Skeletal muscle cell (primary cell): ENCODE results near the gene ANKS1A.

ENCODE experiments used
- DNase-seq: peaks from one replicate; pipeline ENCODE4 v3.0.0-alpha.2; 2010; ENCODE audit warnings: low read depth
- H3K4me3 ChIP-seq: 2 replicates; pipeline ENCODE4 v1.5.1; 2011; ENCODE audit warnings: low read depth, mild to moderate bottlenecking, control low read depth, low read length, moderate library complexity

ANKS1A gene

DNA sequence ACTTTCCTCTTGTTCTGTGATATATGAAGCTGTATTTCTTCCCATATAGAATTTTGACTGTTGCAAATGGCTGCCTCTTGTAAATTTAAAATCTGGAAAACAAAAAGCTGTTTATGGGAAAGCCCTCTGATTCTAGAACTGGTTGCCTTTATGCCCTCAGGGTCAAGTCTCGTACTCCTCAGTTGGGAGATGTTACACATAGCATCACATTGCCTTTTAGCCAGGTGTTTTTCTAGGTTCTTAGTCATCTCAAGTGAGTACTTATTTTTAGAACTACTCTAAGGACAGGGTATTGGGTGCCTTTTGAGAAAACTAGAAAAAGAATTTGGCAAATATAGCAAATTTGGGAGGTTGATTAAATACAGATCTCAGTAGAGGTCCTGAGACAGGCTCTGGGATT, 58.5 kb downstream of the ANKS1A start:
- no peak overlapping the region for H3K4me3 ChIP-seq
- no peak for DNase-seq

DNA sequence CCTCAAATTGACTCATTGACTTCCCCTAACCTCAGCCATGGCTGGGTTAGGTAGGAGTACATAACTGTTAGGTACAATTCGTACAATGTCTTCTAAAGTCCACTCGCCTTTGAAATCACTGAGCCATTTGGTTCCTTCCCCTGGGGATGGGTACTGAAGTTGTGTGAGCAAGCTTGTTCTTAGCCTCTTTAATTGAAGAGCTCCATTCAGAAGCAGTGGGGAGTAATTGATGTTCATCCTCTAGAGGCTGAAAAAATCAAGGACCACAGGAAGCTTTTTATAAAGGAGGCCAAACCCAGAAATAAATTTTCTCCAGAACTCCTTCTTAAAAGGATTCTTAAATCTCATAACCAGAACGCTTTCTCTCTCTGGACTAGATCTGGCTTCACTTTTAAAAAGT, 60.6 kb downstream of the ANKS1A start:
- no peak overlapping the region for H3K4me3 ChIP-seq
- DNase-seq: no peak

GRCh38 chr6:34950849-34951248, 61.8 kb downstream of the ANKS1A start:
- H3K4me3 ChIP-seq: no peak overlapping the region
- no peak for DNase-seq

DNA sequence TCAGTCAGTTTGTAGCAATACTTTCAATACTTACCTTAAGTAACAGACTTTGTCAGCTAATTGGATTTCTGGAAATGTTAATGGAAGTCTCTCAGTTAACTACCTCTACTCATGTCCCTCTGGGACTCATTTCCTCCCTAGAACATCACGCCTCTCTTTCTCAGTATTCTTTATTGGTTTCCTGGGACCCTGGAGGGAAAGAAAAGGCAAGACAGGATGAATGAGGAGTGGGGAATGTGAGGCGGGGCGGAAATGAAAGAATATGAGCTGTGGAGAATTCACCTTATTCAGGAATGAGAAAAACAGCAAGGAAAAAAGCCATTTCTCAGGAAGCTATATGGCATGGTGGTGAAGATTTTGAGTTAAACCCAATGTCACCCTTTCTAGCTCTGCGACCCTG, 62.7 kb downstream of the ANKS1A start:
- no peak overlapping the region for H3K4me3 ChIP-seq
- no peak for DNase-seq

GRCh38 chr6:34953061-34954025, 64.3 kb downstream of the ANKS1A start:
- DNase-seq: peak; percentile 52
- H3K4me3 ChIP-seq: no peak overlapping the region

DNA sequence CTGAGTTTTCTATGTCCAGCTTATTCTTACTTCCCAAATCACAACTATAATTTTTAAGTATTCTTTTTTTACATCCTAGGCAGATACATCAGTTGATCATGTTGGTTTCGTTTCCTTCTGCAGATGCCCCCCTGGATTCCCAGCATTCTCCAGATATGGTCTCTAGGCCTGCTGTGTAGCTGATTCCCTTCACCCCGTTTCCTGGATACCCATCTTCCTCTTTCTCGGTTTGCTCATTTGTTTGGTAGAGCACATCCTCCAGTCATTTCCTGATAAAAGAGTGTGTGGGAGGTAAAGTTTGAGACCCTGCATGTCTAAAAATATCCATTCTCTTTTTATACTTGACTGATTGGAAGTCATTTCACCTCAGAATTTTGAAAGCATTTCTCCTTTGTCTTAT, 66.4 kb downstream of the ANKS1A start:
- H3K4me3 ChIP-seq: no peak overlapping the region
- DNase-seq: no peak

- H3K4me3 ChIP-seq: no peak overlapping the region
- DNase-seq: no peak
Observed at GRCh38 chr6:34957231-34957783, 68.3 kb downstream of the ANKS1A start.

- H3K4me3 ChIP-seq: no peak overlapping the region
- DNase-seq: no peak
Observed at GRCh38 chr6:34958734-34959133, 69.7 kb downstream of the ANKS1A start.

GRCh38 chr6:34959224-34959623, 70.2 kb downstream of the ANKS1A start:
- no peak for DNase-seq

DNA sequence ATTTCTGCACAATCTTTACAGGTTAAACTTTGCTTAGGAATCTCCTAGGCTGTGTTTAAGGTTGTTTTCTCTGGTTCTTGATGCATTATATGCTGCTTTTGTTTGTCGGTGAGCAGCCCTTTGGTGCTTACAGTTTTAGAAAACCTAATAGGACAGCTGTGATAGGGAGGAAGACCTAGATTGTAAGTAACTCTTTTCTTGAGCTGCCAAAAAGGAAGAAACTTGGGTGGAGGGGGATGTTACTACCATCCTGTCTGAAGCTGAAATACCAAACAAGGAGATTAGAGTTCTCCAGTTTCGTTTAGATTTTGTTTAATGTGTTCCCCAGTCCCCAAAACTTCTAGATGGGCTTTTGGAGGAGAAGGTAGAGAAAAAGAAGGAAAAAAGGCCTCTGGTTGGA, 72.0 kb downstream of the ANKS1A start:
- H3K4me3 ChIP-seq: no peak overlapping the region
- DNase-seq: no peak

More at GRCh38 chr6:34959224-34959623, 70.2 kb downstream of the ANKS1A start:
- H3K4me3 ChIP-seq: no peak overlapping the region

DNA sequence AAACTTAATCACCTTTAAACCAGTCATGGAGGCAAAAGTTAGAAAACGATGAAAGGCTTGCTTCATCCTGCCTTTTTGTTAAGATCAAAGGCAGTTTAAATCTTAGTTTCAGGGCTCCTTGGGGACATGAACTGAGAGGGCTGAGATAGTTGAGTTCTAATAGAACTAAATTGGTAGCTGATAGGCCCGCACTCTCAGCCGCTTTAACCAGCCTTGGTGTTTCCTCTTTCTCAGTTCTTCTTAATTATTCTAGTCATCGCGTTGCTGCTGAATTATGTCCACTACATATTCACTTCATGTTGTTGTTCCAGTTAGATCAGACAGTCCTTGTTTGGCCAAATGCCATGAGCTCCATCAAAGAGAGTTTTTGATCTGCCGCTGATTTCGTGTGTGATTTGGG, 72.5 kb downstream of the ANKS1A start:
- no peak for DNase-seq

GRCh38 chr6:34964564-34964963, 75.5 kb downstream of the ANKS1A start:
- no peak for DNase-seq

More for the DNA sequence above, 72.5 kb downstream of the ANKS1A start:
- H3K4me3 ChIP-seq: no peak overlapping the region

DNA sequence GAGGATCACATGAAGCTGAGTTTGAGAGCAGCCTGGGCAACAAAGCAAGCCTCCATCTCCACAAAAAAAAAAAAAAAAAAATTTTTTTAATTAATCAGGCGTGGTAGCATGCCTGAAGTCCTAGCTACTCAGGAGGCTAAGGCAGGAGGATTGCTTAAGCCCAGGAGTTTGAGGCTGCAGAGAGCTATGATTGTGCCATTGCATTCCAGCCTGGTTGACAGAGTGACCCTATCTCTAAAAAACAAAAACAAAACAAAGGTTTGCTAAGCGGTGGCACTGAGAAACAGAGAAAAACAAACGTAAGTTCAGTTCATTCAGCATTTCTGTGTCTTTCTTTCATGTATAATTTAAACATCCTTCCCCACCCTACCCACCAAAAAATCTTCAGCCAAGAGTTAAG, 78.4 kb downstream of the ANKS1A start:
- no peak overlapping the region for H3K4me3 ChIP-seq
- no peak for DNase-seq

More at GRCh38 chr6:34964564-34964963, 75.5 kb downstream of the ANKS1A start:
- H3K4me3 ChIP-seq: no peak overlapping the region

DNA sequence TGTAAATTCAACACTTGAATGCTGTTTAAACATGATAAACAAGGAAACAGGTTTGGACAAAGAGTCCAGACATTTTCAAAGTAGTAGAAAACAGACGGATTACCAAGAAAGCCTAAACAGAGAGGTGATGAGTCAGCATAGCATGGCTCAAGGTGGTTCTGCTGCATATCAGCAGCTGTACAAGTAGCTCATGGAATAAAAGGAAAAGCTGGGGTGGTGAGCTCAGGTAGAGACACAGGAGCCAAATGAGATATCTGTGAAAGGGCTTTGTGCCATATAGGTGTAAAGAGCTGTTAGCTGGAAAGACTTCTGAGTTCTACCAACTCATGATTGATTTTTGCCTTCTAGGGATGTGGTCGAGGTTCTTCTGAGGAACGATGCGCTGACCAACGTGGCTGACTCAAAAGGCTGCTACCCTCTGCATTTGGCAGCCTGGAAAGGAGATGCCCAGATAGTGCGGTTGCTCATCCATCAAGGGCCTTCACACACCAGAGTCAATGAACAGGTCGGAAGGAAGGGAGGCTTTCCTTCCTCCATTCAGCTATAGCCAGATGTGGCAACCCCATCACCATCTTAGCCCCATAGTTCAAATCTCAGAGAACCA, 80.7 kb downstream of the ANKS1A start:
- DNase-seq: no peak
- H3K4me3 ChIP-seq: no peak overlapping the region

GRCh38 chr6:34970488-34970887, 81.4 kb downstream of the ANKS1A start:
- no peak overlapping the region for H3K4me3 ChIP-seq
- DNase-seq: no peak

DNA sequence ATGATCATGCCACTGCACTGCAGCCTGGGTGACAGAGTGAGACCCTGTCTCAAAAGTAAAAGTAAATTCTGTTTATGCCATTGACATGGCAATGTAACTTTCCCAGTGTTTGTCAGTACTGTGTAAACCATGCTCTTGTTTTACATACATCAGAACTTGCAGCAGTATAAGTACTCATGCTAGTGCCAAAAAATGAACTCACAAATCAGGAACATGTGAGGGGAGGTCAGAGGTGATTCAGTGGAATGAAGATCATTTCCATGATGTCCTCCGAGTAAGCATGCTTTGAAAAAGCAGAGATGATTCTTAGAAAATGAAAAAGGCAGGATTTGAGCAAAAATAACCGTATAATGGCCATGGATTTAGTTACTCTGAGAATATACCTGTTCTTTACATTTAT, 81.9 kb downstream of the ANKS1A start:
- no peak for DNase-seq
- H3K4me3 ChIP-seq: no peak overlapping the region

- no peak overlapping the region for H3K4me3 ChIP-seq
- DNase-seq: no peak
Observed at GRCh38 chr6:34973547-34974248, 84.6 kb downstream of the ANKS1A start.

- H3K4me3 ChIP-seq: no peak overlapping the region
- DNase-seq: no peak
Observed at GRCh38 chr6:34974249-34974642, 85.2 kb downstream of the ANKS1A start.

DNA sequence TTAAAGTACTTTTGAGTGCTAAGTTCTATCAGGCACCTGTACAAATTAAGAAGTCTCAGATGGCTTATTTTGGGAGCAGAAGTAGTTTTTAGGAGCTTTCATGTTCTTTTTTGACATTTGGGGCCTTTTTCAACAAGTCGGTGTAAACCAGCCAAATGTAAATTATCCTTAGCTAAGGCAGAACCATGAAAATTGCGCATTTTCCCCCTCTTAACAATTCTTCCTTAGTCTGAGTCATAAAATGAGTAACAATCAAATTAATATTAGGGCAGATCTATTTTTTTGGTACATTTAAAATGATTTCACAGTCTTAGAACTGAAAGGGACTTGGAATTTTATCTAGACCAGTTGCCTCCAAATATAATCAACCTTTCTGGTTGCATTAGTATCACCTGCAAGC, 87.2 kb downstream of the ANKS1A start:
- no peak overlapping the region for H3K4me3 ChIP-seq

DNA sequence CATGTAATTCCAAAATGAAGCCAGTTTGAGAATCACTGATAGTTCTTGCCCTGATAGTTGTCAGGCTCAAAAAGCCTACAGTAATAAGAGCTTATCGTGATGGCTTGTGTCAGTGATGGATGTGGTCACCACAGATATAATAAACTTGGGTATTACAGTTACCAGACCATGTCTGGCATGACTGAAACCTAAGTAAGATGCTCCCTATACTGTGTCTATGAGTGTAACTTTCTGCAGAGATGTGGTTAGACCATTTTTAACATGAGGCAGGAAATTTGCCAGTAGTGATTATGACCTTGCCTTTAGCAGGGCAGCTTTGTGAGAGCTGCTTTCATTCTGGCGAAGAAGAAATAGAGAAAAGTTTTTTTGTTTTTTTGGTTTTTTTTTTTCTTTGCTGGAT, 90.2 kb downstream of the ANKS1A start:
- no peak for DNase-seq
- H3K4me3 ChIP-seq: no peak overlapping the region

More for the DNA sequence above, 87.2 kb downstream of the ANKS1A start:
- no peak for DNase-seq
